ENCODE results near the gene NSMCE4A. TPM values are rescaled to one million over a fixed set of nuclear protein-coding genes. Genes with fewer than 3 reads are reported as not detected.
"Not testable (repeated sequence)": the region's sequence is repeated elsewhere in the genome, so short reads cannot be mapped to it uniquely, and the experiment has no call there.

The NSMCE4A gene, protein sequence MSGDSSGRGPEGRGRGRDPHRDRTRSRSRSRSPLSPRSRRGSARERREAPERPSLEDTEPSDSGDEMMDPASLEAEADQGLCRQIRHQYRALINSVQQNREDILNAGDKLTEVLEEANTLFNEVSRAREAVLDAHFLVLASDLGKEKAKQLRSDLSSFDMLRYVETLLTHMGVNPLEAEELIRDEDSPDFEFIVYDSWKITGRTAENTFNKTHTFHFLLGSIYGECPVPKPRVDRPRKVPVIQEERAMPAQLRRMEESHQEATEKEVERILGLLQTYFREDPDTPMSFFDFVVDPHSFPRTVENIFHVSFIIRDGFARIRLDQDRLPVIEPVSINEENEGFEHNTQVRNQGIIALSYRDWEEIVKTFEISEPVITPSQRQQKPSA
- 40.0 TPM for polyA plus RNA-seq (ENCODE audit: insufficient read length)

- peak; percentile 86 for DNase-seq
Measured at GRCh38 chr10:121974535-121975294, at the start of gene NSMCE4A. NSMCE4A (minus strand) TSS chr10:121975217; CDS start chr10:121975165, 52 bp downstream.

DNA sequence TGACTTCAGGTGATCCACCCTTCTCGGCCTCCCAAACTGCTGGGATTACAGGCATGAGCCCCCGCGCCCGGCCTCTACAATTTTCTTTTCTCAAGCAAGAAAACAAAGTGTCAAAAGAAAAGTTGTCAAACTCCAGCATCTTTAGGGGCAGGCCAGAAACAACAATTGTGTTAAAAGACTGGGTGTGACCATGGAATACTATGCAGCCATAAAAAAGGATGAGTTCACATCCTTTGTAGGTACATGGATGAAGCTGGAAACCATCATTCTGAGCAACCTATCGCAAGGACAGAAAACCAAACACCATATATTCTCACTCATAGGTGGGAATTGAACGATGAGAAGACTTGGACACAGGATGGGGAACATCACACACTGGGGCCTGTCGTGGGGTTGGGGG lies 48.2 kb upstream of the NSMCE4A start:
- DNase-seq, result not testable (repeated sequence)

- no peak for DNase-seq
Measured at GRCh38 chr10:122022276-122022675, 47.3 kb upstream of the NSMCE4A start.

DNA sequence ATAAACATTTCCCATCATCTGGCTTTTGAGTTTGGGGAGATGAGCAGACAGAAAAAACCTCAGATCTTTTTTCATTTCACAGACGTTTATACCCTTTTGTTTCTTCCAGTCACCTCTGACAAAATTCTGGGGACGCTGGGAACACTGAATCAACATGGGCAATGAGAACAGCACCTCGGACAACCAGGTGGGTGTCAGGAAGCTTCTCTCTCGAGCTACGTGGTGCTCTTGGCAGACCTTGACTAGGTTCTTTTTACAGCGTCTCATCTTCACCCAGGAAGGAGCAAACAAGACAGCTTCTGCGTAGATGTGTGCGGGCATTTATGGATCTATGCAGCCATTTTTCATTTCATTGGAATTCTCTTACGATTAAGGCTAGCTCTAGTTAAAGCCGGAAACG lies 46.8 kb upstream of the NSMCE4A start:
- DNase-seq, result no peak

DNA sequence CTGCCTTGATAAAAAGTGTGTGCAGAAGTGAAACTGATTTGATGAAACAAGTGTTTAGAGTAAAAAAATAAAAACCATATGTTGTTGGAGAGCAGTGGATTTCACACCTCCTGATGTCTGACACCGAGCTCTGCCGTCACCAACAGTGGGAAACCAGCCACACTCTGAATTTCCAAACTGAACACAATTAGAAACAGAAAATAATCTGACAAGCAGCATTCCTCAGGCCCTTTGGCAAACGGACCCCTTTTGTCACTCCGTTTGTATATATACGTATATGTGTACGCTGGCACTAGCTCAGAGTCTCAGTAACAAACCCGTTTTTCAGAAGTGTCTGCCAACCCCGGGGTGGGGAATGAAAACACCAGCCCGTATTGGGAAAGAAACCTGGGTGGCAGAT lies 46.4 kb upstream of the NSMCE4A start:
- DNase-seq, result peak; percentile 54

GRCh38 chr10:122020226-122020625 lies 45.2 kb upstream of the NSMCE4A start:
- no peak for DNase-seq

GRCh38 chr10:122019414-122019975 lies 44.5 kb upstream of the NSMCE4A start:
- DNase-seq, result no peak

GRCh38 chr10:122018951-122019413 lies 44.0 kb upstream of the NSMCE4A start:
- no peak for DNase-seq

DNA sequence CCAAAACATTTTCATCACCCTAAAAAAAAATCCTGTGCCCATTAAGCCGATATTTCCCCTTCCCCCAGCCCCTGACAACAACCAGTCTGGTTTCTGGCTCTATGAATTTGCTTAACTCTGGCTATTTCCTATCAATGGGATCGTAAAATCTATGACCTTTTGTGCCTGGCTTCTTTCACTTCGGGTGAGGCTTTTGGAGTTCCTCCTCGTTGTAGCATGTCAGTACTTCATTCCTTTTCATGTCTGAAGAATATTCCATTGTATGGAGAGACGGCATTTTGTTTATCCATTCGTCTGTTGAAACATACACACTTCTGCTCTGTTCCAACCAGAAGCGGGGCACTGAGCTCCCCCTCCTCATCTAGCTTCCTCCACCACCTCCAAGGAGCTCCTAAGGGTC lies 43.5 kb upstream of the NSMCE4A start:
- DNase-seq, result no peak

DNA sequence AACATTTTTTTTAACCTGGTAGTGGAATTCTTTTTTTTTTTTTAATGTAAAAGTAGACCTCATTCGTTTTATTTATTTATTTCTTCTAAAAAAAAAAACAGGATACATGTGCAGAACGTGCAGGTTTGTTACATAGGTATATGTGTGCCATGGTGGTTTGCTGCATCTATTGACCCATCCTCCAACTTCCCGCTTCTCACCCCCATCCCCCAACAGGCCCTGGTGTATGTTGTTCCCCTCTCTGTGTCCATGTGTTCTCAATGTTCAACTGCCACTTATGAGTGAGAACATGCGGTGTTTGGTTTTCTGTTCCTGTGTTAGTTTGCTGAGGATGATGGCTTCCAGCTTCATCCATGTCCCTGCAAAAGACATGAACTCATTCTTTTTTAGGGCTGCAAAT lies 42.9 kb upstream of the NSMCE4A start:
- not testable (repeated sequence) for DNase-seq

DNA sequence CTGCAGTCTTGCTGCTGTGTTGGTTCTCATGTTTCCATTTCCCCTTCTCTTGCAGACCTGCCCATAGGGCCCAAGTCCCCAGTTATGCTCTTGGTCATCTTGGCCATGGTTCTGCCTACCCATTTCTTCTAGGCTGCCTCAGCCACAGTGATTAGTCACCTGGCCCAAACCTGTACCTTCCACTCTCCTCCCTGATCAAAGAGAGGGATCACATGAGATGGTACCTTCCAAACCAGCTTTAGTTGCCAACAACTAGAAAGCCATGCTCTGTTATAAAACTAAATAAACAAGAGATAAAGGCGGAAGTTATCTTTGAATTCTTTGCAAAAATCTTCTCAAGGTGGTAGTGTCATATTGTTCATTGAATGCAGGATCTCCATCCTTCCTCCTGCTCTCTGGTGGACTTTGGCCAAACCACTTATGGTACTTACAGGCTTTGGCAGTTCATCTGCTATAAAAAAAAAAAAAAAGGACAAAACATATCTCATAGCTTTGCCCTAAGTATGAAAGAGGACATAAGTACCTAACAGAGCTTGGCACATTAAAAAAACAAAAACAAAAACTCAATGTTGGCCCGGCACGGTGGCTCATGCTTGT lies 39.7 kb upstream of the NSMCE4A start:
- DNase-seq, result no peak

- DNase-seq, result no peak
Measured at GRCh38 chr10:122013311-122013780, 38.3 kb upstream of the NSMCE4A start.

- no peak for DNase-seq
Measured at GRCh38 chr10:122012731-122013130, 37.7 kb upstream of the NSMCE4A start.

DNA sequence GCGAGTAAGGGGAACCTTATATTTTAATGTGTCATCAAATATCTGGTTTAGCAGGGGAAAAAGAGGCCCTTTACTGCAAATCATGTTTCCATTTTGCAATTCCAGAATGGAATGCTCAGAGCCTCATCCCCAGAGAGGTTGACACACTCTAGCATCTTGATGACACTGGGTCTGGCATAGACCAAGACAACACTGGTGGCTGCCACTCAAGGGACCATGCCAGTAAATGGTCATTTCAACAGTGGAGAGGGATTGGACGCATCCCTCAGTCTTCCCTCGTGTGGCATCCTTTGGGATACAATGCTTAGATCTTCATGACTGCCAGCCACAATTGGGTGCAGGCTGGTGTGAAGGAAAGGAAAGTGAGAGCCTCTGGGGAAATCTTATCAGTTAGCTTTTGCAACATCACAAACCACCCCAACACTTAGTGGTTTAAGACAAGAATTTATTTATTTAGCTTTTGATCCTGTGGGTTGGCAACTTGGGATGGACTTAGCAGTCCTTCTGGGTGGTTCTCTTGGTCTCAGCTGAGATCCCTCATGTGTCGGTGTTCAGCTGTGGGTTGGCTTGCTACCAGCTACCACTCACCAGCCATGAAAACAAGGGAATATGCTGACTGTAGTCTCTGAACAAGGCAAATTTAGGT lies 35.5 kb upstream of the NSMCE4A start:
- DNase-seq, result no peak

DNA sequence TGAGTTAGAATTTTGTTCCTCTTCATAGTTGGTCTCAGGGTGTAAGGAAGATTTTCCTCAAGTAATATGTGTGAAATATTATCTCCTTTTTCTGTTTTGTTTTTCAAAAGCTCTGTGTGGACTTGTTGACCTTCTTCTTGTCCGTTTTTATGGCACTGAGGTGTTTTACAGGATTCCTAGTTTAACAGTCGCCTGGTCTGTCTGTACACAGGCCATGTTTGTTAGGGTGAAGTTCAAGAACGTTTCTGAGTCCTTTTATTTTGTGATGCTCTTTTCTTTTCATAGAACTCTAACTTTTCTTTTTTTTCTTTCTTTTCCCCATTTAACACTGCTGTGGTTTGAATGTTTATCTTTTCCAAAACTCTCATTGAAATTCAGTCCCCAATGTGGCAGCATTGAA lies 32.4 kb upstream of the NSMCE4A start:
- DNase-seq, result no peak

DNA sequence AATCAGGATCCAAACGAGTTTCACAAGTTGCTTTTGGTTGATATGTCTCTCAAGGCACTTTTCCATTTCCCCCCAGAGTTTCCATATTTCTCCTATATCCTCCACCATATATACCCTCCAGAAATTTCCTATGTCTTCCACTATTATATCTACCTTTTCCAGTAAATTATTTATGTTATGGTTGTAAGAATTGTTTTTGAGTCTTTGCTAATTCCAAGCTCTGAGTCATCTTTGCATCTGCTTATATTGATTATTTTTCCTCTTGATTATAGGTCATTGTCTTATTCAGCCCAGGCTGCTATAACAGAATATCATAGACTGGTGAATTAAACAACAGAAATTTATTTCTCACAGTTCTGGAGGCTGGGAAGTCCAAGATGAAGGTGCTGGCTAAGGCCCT lies 26.7 kb upstream of the NSMCE4A start:
- DNase-seq, result no peak

- DNase-seq, result no peak
Measured at GRCh38 chr10:121999301-121999700, 24.3 kb upstream of the NSMCE4A start.

DNA sequence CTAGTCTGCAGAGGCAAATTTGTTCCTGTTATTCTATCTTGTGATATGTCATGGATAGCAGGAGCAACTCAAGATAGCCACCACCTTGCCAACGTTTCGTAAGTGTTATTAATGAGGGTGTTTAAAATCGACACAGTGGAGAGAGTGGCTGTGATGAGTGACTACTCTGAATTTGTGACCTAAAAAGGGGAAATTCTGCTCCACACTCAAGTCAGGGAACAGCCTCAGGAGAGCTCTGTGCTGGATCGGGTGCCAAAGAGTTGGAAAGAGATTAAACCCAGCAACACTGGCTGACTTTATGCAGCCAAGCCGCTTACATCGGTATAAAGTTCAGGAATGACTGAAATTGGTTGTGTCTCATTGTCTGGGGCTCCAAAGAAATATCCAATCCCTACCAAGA lies 23.4 kb upstream of the NSMCE4A start:
- no peak for DNase-seq

DNA sequence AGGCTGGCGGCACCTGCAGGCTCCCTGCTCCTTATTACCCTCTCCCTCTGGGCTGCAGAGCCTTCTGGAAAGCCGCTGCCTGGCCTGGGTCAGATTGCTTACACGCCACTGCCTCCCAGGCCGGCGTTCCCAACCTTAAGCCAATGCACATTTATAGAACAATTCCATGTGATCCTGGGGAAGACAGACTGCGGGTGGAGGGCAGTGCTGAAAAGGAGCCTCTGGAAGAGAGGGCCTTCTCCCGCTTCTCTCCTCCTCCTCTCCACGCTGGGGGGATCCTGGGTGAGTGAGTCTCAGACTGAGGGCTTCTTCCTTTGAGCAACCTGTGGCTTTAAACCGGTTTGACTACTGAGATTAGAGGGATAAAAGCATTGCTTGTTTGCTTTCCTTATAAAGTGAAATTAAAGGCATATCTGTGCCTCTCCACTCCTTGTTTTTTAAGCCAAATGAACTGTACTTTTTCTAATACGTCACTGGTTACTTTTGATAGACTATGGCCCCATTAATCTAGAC lies 19.5 kb upstream of the NSMCE4A start:
- peak; percentile 51 for DNase-seq

DNA sequence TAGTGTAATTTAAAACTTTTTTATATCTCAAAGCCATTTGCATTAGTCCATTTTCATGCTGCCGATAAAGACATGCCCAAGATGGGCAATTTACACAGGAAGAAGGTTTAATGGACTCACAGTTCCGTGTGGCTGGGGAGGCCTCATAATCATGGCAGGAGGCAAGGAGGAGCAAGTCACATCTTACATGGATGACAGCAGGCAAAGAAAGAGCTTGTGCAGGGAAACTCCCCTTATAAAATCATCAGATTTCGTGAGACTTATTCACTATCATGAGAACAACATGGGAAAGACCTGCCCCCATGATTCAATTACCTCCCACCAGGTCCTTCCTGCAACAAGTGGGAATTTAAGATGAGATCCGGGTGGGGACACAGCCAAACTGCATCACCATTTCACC lies 16.7 kb upstream of the NSMCE4A start:
- DNase-seq, result not testable (repeated sequence)

DNA sequence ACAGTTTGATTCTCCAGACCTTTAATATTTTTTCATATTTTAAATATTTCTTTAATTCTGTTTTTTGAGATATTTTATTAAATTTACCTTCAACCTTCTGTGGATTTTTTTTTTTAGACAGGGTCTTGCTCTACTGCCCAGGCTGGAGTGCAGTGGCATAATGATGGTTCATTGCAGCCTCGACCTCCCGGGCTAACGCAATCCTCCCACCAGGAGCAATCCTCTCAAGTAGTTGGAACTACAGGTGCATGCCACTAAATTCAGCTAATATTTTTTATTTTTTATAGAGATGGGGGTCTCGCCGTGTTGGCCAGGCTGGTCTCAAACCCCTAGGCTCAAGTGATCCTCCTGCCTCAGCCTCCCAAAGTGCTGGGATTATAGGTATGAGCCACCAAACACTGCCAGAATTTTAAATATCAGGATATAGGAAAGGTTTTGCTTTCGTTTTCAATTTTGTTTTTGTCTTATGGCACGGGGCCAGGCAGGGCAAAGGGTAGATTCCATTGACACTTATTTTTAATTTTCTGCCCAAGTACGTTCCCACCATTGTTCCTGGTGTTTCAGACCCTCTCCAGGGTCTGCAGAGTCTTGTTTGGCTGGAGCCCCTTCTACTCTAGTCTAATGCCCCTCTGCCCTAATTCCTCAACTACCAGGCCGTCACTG lies 15.1 kb upstream of the NSMCE4A start:
- no peak for DNase-seq

All from hindlimb muscle (tissue), 1 donor.